Activated CD8-positive, alpha-beta memory T cell treated with anti-CD3 and anti-CD28 coated beads for 4 hours (primary cell): Measurements from ENCODE around the gene AFDN.

ENCODE experiments used
- DNase-seq, 2 donors: peaks; one replicate each; pipeline ENCODE4 v3.0.0-alpha.2; 2020; ENCODE audit warnings: low read depth in 2 of 2

The AFDN gene

GRCh38 chr6:167917551-167918154, 90.9 kb downstream of the AFDN start:
- DNase-seq = no peak

- DNase-seq = no peak
Measured at GRCh38 chr6:167918548-167919278, 92.0 kb downstream of the AFDN start.

GRCh38 chr6:167919349-167919748, 92.6 kb downstream of the AFDN start:
- no peak for DNase-seq

- no peak for DNase-seq
Measured at GRCh38 chr6:167920165-167920564, 93.5 kb downstream of the AFDN start.

GRCh38 chr6:167921831-167922230, 95.1 kb downstream of the AFDN start:
- DNase-seq = no peak

GRCh38 chr6:167925026-167925425, 98.3 kb downstream of the AFDN start:
- no peak for DNase-seq

GRCh38 chr6:167927246-167927645, 100.5 kb downstream of the AFDN start:
- DNase-seq = no peak

- no peak for DNase-seq
Measured at GRCh38 chr6:167928111-167928510, 101.4 kb downstream of the AFDN start.

- DNase-seq = no peak
Measured at GRCh38 chr6:167930295-167930694, 103.6 kb downstream of the AFDN start.

- DNase-seq = no peak
Measured at GRCh38 chr6:167932468-167933276, 106.0 kb downstream of the AFDN start.

GRCh38 chr6:167933290-167933689, 106.6 kb downstream of the AFDN start:
- DNase-seq = no peak

- no peak for DNase-seq
Measured at GRCh38 chr6:167933847-167934246, 107.1 kb downstream of the AFDN start.

- no peak for DNase-seq
Measured at GRCh38 chr6:167934426-167934864, 107.7 kb downstream of the AFDN start.

GRCh38 chr6:167936051-167936450, 109.3 kb downstream of the AFDN start:
- no peak for DNase-seq

- DNase-seq = no peak
Measured at GRCh38 chr6:167937301-167937700, 110.6 kb downstream of the AFDN start.

- no peak for DNase-seq
Measured at GRCh38 chr6:167937948-167938911, 111.5 kb downstream of the AFDN start.

- DNase-seq = no peak
Measured at GRCh38 chr6:167941822-167942221, 115.1 kb downstream of the AFDN start.

- no peak for DNase-seq
Measured at GRCh38 chr6:167944130-167944529, 117.4 kb downstream of the AFDN start.

GRCh38 chr6:167946007-167946406, 119.3 kb downstream of the AFDN start:
- no peak for DNase-seq

GRCh38 chr6:167946604-167947003, 119.9 kb downstream of the AFDN start:
- no peak for DNase-seq

GRCh38 chr6:167947716-167948115, 121.0 kb downstream of the AFDN start:
- no peak for DNase-seq

- DNase-seq = no peak
Measured at GRCh38 chr6:167948716-167949115, 122.0 kb downstream of the AFDN start.
